ENCODE results near the gene ACRBP.

Gene ACRBP

GRCh38 chr12:6646276-6647082 is 753 bp downstream of the ACRBP start:
- DNase-seq (ENCODE audit: low read depth), result no peak

GRCh38 chr12:6644903-6645302 is 2.3 kb downstream of the ACRBP start:
- no peak for DNase-seq (ENCODE audit: low read depth)

DNA sequence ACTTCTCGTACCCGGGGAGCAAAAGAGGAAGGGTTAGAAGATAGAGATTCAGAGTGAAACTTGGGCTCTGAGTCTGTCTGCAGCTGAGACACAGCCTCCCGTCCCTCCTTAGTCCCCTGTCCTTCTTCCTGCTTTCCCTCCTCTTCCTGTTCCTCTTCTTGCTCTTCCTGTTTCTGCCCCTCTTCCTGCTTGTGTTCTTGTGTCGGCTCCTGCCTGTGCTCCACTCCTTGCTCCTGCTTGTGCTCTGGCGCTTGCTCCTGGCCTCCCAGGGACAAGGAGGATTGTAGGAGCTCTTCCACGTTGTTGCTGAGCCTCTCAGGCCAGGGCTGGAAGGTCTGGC is 3.0 kb downstream of the ACRBP start:
- DNase-seq (ENCODE audit: low read depth), result no peak

DNA sequence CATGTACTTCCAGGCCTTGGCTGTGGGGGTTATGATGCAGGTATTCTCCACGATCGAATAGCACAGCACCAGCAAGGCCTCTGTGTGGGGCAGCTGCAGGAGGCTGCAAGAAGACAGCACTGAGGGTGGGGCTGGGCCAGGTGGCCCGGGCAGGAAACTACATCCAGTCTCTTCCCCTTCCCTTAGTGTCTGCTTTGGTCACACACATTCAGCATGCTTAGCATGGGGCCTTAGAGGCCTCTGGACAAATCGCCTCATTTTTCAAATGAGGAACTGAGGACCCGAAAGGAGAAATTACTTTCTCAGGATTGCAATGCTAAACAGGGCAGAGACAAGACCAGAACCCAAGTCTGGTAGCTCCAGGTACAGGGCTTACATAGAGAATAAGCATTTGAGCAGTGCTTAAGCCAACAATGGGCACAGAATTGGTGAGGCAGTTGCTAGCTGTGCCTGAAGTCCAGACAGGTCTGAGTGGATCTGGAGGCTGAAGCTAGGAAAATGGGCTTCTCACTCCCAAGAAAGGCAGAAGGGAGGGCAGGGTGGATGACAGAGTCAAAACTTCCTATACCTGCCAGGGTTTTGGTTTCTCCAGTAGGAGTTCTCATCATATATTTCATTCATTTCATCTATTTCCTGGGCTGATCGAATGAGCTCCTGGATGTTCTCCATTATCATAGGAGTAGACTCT is 3.5 kb downstream of the ACRBP start:
- no peak for DNase-seq (ENCODE audit: low read depth)

GRCh38 chr12:6641131-6641530 is 6.1 kb downstream of the ACRBP start:
- no peak for DNase-seq (ENCODE audit: low read depth)

DNA sequence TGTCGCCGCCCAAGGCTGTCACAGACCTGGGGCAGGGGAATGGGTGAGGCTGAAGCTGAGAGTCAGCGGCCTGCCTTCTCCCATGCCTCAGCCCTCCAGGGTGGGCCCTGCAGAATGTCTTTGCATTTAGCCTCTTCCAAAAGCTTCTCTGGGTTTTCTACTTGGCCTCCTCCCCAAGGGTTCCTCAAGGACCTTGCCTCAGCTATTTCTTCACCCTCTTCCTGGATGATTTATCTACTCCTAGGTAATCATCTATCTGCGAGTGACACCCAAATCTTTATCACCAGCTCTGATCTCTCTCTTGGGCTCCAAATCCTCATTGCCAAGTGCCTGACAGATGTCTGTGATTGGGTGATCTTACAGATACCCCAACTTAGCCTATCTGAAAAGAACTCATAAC is 6.7 kb downstream of the ACRBP start:
- DNase-seq (ENCODE audit: low read depth), result no peak

DNA sequence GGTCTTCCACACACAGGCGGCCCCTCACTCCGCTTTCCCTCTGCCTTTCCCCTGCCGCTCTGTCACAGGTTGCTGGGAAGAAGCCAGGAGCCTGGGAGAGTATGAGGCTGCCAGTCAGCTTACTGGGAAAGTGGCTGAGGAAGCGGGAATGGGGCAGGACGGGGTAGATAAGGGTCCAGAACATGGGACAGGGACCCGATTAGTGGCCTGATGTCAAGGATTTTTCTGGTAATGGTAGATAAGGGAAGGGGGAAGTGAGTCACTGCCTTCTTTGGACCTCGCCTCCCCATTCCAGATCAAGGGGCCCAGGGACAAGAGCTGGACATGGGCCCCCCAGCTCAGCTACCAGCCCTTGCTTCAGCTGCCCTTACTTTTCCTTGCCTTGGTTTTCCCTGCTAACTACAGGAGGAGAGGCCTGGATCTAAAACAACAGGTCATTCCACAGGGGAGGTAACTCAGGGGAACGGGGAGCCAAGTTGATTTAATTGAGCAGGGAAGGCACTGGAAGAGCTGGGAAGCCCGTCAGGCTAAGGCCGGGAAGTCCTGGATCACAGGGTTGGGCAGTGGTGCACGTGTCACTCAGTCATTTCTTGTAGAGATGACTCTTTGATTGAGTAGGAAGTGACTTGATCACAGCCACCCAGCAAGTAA is 8.0 kb downstream of the ACRBP start:
- DNase-seq (ENCODE audit: low read depth), result no peak

GRCh38 chr12:6638305-6638704 is 8.9 kb downstream of the ACRBP start:
- no peak for DNase-seq (ENCODE audit: low read depth)

DNA sequence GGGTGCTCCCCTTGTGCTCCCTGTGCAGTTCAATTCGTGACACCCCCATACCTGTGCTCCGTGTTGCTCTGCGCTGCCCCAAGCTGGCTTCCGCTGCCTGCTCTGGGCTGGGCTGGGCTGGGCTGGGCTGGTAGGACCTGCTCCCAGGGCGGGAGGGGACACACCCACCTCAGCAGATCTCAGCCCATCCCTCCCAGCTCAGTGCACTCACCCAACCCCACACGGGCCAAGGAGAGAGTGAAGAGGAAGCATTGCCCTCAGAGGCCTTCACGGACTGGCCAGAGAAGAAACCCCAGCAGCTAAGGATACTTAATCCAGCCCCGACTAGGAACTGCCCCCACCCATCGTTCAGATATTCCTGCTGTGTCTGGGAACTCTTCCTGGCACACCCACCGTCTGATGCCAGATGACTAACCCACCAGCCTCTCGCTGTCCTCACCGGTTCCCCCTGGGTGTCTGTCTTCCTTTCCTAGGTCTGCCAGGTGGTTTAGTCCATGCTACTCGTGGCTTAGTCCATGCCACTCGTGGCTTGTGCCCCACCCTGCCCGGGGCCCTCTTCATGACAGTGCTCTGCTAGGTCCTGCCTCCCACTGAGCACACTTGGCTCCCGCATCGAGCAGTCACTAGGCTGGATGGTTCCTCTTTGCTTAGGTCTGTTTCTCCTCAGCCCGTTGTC is 11.2 kb downstream of the ACRBP start, which contains the start of gene LPAR5:
Gene LPAR5 (minus strand): TSS at position 104 of the 676 bp plus-strand sequence. CDS start 14,711 bp downstream, outside the sequence.
- DNase-seq (ENCODE audit: low read depth), result no peak

DNA sequence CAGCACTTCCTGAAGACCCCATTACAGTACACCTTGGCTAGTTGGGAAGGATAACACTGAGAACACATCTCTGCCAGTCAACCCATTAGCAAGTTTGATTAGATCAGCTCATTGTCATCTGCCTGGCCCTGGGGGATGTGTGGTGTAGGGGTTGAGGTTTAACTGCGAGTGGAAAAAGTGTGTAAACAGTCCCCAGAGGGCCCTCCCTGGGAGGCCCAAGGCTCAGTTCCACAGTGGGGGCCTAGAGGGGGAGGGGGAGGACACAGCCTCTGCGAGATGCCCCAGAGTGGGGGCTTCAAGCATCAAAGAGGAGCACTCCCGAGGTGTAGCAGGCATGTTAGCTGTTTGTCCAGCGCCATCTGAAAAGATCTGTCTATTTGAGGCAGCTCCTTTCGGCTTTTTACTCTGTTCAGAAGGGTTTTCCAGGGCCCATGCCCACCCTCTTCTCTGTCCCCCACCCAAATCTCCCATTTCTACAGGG is 11.8 kb downstream of the ACRBP start:
- DNase-seq (ENCODE audit: low read depth), result no peak

DNA sequence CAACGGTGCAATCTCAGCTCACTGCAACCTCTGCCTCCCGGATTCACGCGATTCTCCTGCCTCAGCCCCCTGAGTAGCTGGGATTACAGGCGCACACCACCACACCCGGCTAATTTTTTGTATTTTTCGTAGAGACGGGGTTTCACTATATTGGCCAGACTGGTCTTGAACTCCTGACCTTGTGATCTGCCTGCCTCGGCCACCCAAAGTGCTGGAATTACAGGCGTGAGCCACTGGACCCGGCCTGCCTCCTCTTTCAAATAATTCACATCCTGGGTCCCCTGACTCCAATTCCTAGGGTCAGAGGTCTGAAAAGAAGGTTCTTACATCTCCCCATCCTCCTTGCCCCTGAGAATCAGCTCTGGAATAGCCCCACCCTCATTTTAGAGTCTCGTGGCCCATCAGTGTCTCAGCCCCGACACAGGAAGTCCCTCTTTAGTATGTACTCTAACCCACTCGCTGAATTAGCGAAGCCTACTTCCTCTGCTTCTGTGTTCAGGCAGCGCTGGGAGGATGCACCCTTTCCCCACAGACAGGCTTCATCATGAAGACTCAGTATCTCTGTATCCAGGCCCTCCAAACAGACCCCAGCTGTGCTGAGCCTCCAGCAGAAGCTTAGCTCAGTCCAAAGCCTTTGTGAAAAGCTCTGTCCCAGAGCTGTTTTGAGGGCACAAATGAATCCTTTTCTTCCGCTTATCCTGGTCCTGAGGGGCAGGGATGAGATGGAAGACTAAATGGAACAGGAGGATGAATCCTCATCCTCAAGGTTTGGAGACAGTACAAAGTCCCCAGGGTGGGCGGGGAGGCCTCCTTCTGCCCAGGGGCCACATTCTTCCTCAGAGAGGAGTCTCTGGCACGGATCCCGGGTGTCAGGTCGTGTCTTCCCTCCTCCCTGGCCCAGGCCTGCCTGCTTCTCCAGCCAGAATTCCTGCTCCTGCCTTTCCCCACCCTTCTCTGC is 14.9 kb downstream of the ACRBP start:
- DNase-seq (ENCODE audit: low read depth), result no peak

GRCh38 chr12:6631549-6631961 is 15.7 kb downstream of the ACRBP start:
- DNase-seq (ENCODE audit: low read depth), result no peak

DNA sequence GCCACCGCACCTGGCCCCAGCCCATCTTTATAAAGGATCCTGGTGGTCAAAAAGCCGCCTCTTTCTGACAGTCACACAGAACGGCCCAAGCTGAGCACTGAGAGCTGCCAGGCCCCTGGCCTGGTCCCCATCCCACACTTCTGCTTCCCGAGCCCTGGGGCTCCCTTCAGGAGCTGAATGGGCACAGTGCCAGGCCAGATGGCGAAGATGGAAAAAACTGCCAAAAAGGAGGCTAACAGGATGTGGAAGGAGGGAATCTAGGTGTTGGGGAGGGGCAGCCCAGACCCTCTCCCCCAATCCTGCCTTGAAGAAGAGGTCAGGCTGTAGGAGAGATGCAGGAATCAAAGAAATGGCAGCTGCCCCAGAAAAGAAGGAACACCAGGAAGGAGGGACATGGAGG is 16.5 kb downstream of the ACRBP start:
- no peak for DNase-seq (ENCODE audit: low read depth)

DNA sequence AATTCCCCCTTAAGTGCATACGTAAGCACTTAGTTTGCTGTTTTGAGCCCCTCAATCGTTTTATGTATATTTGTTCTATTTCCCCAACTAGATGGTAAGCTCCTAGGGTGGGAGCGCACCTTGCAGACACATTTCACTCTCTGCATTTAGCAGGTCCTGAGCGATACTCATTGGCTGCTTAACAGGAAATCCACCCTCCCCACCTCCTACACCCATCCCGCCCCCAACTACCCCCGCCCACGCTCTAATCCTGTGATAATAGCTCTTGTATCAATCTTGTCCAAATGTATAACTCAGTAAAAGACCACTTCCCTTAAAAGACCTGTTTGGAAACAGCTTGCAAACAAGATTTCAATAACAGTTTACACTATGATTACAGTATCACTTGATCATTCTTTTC is 19.6 kb downstream of the ACRBP start:
- DNase-seq (ENCODE audit: low read depth), result no peak

GRCh38 chr12:6626654-6627283 is 20.5 kb downstream of the ACRBP start:
- DNase-seq (ENCODE audit: low read depth), result no peak

GRCh38 chr12:6620885-6621274 is 26.4 kb downstream of the ACRBP start:
- no peak for DNase-seq (ENCODE audit: low read depth)

- no peak for DNase-seq (ENCODE audit: low read depth)
Observed at GRCh38 chr12:6620137-6620884, 26.9 kb downstream of the ACRBP start.

DNA sequence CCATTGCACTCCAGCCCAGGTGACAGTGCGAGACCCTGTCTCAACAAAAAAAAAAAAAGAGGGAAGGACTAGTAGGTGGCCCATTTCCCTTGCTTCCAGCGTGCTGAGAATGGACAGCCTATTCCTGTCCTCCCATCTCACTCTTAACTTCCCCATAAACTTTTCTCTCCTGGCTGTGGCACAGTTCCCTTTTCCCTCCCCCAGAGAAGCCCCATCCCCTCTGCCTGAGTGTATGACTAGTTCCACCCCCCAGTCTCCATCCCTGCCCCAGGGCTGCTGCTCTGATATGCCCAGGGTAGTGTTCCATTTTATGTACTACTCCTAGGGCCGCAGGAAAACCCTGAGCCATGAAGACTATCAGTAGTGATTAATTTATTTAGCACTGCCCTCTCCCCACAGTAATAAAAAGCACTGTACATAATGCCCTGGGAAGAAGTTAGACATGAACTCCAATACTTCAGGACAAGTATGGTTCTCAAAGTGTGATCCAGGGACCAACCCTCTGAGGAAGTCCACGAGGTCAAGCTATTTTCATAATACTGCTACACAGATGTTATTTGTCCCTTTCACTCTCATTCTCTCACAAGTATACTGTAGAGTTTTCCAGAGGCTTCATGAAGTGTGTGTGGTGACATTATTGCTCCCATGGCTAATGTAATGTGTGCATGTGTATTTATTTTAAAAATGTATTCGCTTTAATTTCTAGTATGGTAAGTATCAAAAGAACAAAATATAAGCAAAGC is 28.6 kb downstream of the ACRBP start:
- no peak for DNase-seq (ENCODE audit: low read depth)

DNA sequence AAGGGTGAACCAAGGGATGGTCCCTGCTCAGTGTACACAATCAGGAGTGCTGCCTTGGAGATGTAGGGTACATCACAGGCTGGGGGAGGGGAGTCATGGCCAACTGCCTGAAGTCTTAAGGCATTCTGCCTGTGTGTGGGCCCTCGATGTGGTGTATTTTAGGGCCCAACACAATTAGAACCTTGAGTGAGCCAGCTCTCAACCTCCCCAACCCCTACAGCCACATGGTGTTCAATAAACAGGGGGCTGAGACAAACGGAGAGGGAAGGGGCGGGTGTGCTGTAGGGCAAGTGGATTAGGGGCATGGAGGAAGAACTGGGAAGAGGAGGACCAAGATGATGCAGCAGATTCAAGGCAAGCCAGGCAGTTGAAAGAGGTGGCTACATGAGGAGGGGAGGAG is 31.4 kb downstream of the ACRBP start:
- DNase-seq (ENCODE audit: low read depth), result no peak
